K562 (cell line): ENCODE data around the gene RASIP1. TPM values are rescaled to one million over a fixed set of nuclear protein-coding genes. Genes with fewer than 3 reads are reported as not detected.

Source experiments
- ETS2 ChIP-seq: IDR thresholded peaks from 2 replicates; pipeline ENCODE4 v1.6.1; 2016; ENCODE audit warnings: borderline replicate concordance, missing genetic modification characterization, mild to moderate bottlenecking, moderate library complexity, missing compliant biosample characterization; ENCODE audit not compliant: poor library complexity, severe bottlenecking
- HDAC1 ChIP-seq, 2 experiments: fragments of 450-650 bp; IDR thresholded peaks; 2 replicates each; pipeline ENCODE4 v1.6.1; 2016 to 2017; ENCODE audit warnings: inconsistent platforms in 1 of 2, mild to moderate bottlenecking in 1 of 2, moderate library complexity in 1 of 2
- HNRNPLL ChIP-seq: fragments of 200-400 bp; formaldehyde crosslinking; IDR thresholded peaks from 2 replicates; pipeline ENCODE4 v1.6.1; 2017; ENCODE audit warnings: low read length, low read depth, mild to moderate bottlenecking; ENCODE audit not compliant: poor library complexity, severe bottlenecking
- PML ChIP-seq: IDR thresholded peaks from 2 replicates; pipeline ENCODE4 v1.6.1; 2012; ENCODE audit warnings: low read length, inconsistent platforms
- POLR3A ChIP-seq: IDR thresholded peaks from 2 replicates; pipeline ENCODE4 v1.6.1; 2011; ENCODE audit warnings: borderline replicate concordance, mild to moderate bottlenecking, moderate library complexity; ENCODE audit not compliant: insufficient read length, insufficient read depth; ENCODE audit errors: extremely low read depth
- SMAD3 ChIP-seq: fragments of 450-650 bp; formaldehyde crosslinking; conservative IDR thresholded peaks from 2 replicates; pipeline ENCODE4 v1.4.0; 2020; ENCODE audit warnings: mild to moderate bottlenecking
- SOX6 ChIP-seq: fragments of 450-650 bp; IDR thresholded peaks from 2 replicates; pipeline ENCODE4 v1.6.1; 2014; ENCODE audit warnings: mild to moderate bottlenecking
- SUPT5H ChIP-seq: fragments of 450-650 bp; IDR thresholded peaks from 2 replicates; pipeline ENCODE4 v1.6.1; 2016
- ZFP1 ChIP-seq: fragments of 450-650 bp; formaldehyde crosslinking; IDR thresholded peaks from 2 replicates; pipeline ENCODE4 v1.4.0; 2020; ENCODE audit warnings: mild to moderate bottlenecking, mixed read lengths
- ZNF431 ChIP-seq: sonication (generic); formaldehyde crosslinking; IDR thresholded peaks from 2 replicates; pipeline ENCODE4 v1.8.0; 2022; ENCODE audit warnings: mild to moderate bottlenecking, missing genetic modification reagents
- polyA plus RNA-seq, 8 experiments: library from polyadenylated mRNA; depleted of rRNA in 4 of 8; stranded (reverse) in 5 of 8; unstranded in 3 of 8; fragments of >200 nt; fragmentation: Nextera tagmentation in 2 of 8; fragmentation: Illumina TruSeq in 1 of 8; extraction: Ambion mirVana in 2 of 8; extraction: Trizol in 1 of 8; gene quantifications; 2 replicates each; pipeline versions ENCODE4 v1.2.1 to v1.2.3, GENCODE V29; 2011 to 2014; ENCODE audit warnings: inconsistent platforms in 1 of 8, missing spikeins in 1 of 8
- total RNA-seq, 7 experiments: library from RNA; depleted of rRNA in 6 of 7; stranded (reverse); fragments of >200 nt in 6 of 7; fragmentation: Illumina TruSeq in 2 of 7; extraction: Trizol in 2 of 7; gene quantifications; 2 replicates each; pipeline versions ENCODE4 v1.2.1 to v1.2.3, GENCODE V29; 2011 to 2021; ENCODE audit warnings: low replicate concordance in 1 of 7
- TF ChIP-seq, protein P1 (sequence below): sonication (generic); formaldehyde crosslinking; IDR thresholded peaks from 2 replicates; pipeline ENCODE4 v1.8.1; 2022; ENCODE audit warnings: missing genetic modification reagents
- TF ChIP-seq, protein P2 (sequence below): fragments of 250-450 bp; sonication (Bioruptor Pico); IDR thresholded peaks from 2 replicates; pipeline ENCODE4 v1.5.0; 2021
- TF ChIP-seq, protein P3 (sequence below): fragments of 250-450 bp; sonication (Bioruptor Pico); IDR thresholded peaks from 2 replicates; pipeline ENCODE4 v1.8.0; 2021; ENCODE audit warnings: moderate library complexity, mild to moderate bottlenecking, inconsistent platforms
- TF ChIP-seq, protein P4 (sequence below): fragments of 250-450 bp; sonication (Bioruptor Pico); IDR thresholded peaks from 2 replicates; pipeline ENCODE4 v1.8.0; 2022; ENCODE audit warnings: inconsistent platforms, mild to moderate bottlenecking, moderate library complexity, borderline replicate concordance
- TF ChIP-seq, protein P5 (sequence below), 3 experiments: fragments of 200-800 bp in 1 of 3; fragments of 250-450 bp in 1 of 3; fragments of 450-650 bp in 1 of 3; sonication (Bioruptor Pico) in 1 of 3; sonication (Bioruptor generic) in 1 of 3; formaldehyde crosslinking in 1 of 3; IDR thresholded peaks; 2 replicates each; pipeline versions ENCODE4 v1.6.1 to v1.8.0; 2016 to 2022; ENCODE audit warnings: mild to moderate bottlenecking in 2 of 3, missing genetic modification characterization in 2 of 3, missing compliant biosample characterization in 1 of 3, moderate library complexity in 1 of 3
- TF ChIP-seq, protein P6 (sequence below): fragments of 450-650 bp; IDR thresholded peaks from 2 replicates; pipeline ENCODE4 v1.6.1; 2017; ENCODE audit warnings: mild to moderate bottlenecking, moderate library complexity

RASIP1 gene
- total and polyA plus RNA-seq, 9 of the 15 experiments (the other 6 are each of a cell fraction or from before 2014, with no cell fraction given): 0.20 to 4.7 (median 1.5) TPM

DNA sequence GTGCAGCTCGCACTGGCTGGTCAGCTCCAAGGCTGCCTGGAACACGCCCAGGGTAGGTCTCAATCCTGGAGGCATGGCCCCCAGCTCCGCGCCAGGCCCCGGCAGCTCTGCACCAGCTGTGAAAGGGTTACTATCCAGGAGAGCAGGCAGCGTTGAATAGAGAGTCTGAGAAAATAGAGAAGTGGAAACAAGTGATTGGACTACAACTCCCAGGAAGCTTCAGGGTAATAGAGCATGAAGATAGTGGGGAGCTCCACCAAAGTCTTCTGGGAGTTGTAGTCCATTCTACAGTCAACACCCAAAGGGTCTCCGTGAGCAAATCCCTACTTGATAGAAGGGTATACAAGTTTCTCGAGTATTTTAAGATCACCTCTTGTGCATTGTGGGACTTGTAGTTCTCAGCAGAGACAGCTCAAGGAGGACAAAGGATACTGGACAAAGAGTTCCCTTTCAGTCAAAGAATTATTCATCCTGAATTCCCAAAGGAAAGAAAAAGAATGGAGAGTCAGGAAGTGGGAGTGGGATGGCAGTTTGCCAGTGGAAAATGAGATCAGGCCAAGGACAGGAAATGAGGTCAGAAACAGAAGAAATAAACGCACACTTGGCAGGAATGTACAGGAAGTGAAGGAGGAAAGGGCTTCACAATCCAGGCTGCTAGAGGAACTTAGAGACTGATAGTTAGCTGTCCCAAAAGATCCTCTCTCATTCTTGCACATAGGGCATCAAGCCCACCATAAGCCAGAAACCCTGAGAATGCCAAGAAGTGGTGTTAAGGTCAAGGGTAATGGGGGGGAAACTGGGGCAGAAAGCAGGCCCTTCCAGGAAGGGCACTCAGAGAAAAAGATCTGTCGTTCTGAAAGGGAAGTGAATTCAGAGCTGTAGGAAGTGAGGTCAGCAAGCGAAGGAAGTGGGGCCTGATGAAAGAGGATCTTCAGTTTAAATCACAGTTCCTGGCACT is 15.3 kb downstream of the RASIP1 start (continued):
- TF ChIP-seq, protein P1, sequence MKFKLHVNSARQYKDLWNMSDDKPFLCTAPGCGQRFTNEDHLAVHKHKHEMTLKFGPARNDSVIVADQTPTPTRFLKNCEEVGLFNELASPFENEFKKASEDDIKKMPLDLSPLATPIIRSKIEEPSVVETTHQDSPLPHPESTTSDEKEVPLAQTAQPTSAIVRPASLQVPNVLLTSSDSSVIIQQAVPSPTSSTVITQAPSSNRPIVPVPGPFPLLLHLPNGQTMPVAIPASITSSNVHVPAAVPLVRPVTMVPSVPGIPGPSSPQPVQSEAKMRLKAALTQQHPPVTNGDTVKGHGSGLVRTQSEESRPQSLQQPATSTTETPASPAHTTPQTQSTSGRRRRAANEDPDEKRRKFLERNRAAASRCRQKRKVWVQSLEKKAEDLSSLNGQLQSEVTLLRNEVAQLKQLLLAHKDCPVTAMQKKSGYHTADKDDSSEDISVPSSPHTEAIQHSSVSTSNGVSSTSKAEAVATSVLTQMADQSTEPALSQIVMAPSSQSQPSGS (CRISPR knock-in tag): no peak
- TF ChIP-seq SOX6 (no peak), PML (peak; percentile 48; the same call in 1 of the 2 replicates), ETS2 (no peak), HDAC1 (IDR thresholded peaks at IDR 0.05) (peak in 1 of 2 experiments; percentile 17; a peak in 1 of 4 replicates), SUPT5H (peak; percentile 50), HNRNPLL (no peak), POLR3A (no peak), ZNF431 (CRISPR knock-in tag) (no peak), ZFP1 (no peak), SMAD3 (no peak)
- TF ChIP-seq, protein P2, sequence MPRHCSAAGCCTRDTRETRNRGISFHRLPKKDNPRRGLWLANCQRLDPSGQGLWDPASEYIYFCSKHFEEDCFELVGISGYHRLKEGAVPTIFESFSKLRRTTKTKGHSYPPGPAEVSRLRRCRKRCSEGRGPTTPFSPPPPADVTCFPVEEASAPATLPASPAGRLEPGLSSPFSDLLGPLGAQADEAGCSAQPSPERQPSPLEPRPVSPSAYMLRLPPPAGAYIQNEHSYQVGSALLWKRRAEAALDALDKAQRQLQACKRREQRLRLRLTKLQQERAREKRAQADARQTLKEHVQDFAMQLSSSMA (CRISPR knock-in tag): no peak
- TF ChIP-seq, protein P3, sequence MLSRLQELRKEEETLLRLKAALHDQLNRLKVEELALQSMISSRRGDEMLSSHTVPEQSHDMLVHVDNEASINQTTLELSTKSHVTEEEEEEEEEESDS (CRISPR knock-in tag): no peak
- TF ChIP-seq, protein P4, sequence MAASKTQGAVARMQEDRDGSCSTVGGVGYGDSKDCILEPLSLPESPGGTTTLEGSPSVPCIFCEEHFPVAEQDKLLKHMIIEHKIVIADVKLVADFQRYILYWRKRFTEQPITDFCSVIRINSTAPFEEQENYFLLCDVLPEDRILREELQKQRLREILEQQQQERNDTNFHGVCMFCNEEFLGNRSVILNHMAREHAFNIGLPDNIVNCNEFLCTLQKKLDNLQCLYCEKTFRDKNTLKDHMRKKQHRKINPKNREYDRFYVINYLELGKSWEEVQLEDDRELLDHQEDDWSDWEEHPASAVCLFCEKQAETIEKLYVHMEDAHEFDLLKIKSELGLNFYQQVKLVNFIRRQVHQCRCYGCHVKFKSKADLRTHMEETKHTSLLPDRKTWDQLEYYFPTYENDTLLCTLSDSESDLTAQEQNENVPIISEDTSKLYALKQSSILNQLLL (CRISPR knock-in tag): no peak
- TF ChIP-seq, protein P5, sequence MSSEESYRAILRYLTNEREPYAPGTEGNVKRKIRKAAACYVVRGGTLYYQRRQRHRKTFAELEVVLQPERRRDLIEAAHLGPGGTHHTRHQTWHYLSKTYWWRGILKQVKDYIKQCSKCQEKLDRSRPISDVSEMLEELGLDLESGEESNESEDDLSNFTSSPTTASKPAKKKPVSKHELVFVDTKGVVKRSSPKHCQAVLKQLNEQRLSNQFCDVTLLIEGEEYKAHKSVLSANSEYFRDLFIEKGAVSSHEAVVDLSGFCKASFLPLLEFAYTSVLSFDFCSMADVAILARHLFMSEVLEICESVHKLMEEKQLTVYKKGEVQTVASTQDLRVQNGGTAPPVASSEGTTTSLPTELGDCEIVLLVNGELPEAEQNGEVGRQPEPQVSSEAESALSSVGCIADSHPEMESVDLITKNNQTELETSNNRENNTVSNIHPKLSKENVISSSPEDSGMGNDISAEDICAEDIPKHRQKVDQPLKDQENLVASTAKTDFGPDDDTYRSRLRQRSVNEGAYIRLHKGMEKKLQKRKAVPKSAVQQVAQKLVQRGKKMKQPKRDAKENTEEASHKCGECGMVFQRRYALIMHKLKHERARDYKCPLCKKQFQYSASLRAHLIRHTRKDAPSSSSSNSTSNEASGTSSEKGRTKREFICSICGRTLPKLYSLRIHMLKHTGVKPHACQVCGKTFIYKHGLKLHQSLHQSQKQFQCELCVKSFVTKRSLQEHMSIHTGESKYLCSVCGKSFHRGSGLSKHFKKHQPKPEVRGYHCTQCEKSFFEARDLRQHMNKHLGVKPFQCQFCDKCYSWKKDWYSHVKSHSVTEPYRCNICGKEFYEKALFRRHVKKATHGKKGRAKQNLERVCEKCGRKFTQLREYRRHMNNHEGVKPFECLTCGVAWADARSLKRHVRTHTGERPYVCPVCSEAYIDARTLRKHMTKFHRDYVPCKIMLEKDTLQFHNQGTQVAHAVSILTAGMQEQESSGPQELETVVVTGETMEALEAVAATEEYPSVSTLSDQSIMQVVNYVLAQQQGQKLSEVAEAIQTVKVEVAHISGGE (CRISPR knock-in tag; IDR thresholded peaks at IDR 0.05): peak in 1 of 3 experiments; percentile 60; a peak in 1 of 6 replicates
- TF ChIP-seq, protein P6, sequence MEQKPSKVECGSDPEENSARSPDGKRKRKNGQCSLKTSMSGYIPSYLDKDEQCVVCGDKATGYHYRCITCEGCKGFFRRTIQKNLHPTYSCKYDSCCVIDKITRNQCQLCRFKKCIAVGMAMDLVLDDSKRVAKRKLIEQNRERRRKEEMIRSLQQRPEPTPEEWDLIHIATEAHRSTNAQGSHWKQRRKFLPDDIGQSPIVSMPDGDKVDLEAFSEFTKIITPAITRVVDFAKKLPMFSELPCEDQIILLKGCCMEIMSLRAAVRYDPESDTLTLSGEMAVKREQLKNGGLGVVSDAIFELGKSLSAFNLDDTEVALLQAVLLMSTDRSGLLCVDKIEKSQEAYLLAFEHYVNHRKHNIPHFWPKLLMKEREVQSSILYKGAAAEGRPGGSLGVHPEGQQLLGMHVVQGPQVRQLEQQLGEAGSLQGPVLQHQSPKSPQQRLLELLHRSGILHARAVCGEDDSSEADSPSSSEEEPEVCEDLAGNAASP: no peak
